ENCODE data around the gene ZBTB44.
"Not testable (repeated sequence)": the region's sequence is repeated elsewhere in the genome, so short reads cannot be mapped to it uniquely, and the experiment has no call there.

ZBTB44 gene, protein sequence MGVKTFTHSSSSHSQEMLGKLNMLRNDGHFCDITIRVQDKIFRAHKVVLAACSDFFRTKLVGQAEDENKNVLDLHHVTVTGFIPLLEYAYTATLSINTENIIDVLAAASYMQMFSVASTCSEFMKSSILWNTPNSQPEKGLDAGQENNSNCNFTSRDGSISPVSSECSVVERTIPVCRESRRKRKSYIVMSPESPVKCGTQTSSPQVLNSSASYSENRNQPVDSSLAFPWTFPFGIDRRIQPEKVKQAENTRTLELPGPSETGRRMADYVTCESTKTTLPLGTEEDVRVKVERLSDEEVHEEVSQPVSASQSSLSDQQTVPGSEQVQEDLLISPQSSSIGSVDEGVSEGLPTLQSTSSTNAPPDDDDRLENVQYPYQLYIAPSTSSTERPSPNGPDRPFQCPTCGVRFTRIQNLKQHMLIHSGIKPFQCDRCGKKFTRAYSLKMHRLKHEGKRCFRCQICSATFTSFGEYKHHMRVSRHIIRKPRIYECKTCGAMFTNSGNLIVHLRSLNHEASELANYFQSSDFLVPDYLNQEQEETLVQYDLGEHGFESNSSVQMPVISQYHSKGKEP

DNA sequence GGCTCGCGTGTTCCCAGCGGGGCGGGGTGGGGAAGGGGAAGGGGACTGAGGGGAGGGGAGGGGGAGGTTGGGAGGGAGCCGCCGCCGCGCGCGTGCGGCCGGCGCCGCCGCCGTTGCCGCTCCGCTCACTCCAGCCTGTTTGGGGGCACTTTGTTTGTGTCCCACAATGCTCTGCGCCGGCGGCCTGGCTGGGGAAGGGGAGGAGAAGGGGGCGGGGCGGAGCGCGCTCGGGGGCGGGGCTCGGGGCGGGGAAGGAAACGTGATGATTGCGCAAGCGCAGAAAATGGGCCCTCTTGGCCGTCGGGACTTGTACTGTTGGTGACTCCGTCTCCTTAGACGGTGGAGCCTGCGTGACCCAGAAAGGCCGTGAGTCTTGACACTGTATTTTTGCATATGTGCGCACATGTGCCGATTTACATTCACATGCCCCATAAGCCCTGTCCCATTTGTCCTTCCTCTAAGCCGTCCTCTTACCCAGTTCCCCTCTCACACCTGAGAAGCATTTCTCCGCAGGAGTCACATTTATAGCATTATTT lies at the start of gene ZBTB44:
Gene ZBTB44, minus strand, starts transcription at position 168 of the 536 bp plus-strand sequence. CDS start 53,044 bp downstream, outside the sequence.
- DNase-seq = peak; percentile 94

DNA sequence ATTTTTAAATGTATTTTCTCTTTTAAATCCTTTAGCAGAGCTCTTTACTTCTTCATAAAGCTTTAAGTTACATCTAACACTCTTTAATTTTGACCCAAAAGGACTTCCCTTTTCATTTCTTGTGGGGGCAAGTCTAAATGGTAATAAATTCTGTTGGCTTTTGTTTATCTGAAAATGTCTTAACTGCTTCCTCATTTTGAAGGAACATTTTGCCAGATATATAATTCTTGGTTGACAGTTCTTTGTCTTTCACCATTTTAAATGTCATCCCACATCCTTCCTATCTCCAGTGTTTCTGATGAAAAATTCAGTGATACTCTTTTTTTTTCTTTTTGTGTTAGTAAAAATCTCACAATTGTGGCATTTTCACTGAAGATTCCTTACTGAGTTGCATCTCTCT lies 44.7 kb upstream of the ZBTB44 start:
- no peak for DNase-seq

DNA sequence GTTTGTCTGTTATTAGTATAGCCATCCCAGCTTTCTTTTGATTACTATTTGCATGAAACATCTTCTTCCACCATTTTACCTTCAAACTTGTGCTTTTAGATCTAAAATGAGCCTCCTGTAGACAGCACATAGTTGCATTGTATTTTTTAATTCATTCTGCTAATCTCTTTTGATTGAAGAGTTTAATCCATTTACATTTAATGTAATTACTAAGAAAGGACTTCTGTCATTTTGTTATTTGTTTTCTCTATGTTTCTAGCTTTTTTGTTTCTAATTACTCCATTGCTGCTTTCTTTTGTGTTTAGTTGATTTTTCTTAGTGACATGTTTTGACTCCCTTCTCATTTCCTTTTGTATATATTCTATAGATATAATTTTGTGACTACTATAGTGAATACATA lies 43.7 kb upstream of the ZBTB44 start:
- DNase-seq = no peak

DNA sequence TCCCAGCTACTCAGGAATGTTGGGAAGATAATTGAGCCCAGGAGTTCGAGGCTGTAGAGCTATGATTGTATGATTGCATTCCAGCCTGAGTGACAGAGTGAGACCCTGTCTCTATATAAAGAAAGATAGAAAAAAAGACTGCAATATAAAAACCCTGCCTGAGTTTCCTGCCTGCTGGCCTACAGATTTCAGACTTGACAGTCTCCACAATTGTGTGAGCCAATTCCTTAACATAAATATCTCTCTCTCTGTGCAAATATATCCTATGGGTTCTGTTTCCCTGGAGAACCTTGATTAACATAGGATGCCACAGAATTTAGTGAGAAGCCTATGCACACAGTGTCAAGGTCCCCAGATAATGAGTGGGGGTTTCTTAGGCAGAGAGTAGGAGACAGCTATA lies 32.5 kb upstream of the ZBTB44 start:
- DNase-seq = no peak

DNA sequence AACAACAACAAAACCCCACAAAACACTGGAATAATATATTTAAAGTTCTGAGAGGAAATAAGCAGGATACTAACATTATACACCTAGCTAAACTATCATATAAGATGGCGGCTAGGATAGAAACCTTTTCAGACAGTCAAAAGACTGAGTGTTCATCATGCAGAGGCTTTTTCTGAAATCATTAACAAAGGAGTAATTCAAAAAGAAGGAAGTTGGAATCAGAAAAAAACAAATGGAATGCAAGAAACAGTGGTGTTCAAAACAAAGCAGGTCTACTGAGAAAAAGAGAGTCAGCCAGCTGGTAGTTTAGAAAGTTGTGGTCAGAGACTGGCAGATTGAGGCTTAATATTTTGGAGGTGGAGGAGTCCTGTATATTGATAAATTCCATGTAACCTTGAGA lies 30.1 kb upstream of the ZBTB44 start:
- DNase-seq = no peak

DNA sequence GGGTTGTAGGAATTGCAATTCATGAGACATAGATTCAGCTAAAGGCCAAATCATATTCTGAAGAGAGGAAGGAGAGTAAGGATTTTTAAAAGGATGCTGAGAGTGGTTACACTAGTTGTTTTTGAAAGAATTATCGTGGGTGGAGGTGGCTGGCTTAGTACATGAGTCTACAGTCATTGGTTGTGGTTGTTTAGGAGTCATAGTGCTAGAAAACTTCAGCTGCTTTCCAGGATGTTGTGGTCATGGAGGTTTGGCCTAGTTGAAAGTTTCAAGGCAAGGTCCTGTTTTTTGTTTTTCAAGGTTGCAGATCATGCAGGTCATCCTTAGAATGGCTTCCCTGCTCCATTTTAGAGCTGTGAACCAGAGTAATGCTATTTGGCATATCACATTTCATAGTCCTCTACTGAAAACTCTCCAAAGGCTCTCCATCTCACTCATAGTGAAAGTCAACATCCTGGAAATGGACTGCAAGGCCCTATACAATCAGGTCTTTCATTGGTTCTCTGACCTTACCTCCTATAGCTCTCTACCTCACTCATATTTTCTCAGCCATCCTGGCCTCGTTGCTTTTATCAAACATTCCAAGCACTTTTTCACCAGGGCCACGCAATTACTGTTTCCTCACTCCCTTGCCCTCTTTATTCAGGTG lies 26.1 kb upstream of the ZBTB44 start:
- DNase-seq = no peak

DNA sequence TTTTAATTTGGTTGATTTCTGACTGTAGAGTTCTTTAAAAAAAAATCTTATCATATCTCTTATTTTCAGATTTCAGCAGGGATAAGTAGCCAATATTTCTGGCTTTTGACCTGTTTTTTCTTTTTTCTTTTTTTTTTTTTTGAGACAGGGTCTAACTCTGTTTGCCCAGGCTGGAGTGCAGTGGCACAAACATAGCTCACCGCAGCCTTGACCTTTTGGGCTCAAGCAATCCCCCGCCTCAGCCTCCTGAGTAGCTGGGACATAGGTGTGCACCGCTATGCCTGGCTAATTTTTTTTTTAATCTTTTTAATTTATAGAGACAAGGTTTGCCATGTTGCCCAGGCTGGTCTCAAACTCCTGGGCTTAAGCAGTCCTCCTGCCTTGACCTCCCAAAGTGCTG lies 23.9 kb upstream of the ZBTB44 start:
- DNase-seq = no peak

DNA sequence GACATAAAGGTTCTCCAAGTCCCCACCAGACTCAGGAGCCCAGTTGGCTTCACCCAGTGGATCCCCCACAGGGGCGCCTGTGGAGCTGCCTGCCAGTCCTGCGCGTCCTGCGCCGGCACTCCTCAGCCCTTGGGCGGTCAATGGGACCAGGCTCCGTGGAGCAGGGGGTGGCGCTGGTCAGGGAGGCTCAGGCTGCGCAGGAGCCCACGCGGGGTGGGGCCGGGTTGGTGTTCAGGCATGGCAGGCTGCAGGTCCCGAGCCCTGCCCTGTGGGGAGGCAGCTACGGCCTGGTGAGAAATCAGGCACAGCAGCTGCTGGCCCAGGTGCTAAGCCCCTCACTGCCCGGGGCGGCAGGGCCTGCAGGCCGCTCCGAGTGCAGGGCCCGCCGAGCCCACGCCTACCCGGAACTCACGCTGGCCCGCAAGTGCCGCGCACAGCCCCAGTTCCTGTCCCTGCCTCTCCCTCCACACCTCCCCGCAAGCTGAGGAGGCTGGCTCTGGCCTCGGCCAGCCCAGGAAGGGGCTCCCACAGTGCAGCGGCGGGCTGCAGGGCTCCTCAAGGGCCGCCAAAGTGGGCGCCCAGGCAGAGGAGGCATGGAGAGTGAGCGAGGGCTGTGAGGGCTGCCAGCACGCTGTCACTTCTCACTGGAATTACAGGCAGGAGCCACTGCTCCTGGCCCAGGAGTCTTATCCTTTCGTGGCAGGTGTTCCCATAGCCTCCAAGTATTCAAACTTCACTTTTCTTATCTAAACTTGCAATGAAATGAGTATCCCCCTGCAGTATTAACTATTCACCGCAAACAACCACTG lies 22.8 kb upstream of the ZBTB44 start:
- no peak for DNase-seq

DNA sequence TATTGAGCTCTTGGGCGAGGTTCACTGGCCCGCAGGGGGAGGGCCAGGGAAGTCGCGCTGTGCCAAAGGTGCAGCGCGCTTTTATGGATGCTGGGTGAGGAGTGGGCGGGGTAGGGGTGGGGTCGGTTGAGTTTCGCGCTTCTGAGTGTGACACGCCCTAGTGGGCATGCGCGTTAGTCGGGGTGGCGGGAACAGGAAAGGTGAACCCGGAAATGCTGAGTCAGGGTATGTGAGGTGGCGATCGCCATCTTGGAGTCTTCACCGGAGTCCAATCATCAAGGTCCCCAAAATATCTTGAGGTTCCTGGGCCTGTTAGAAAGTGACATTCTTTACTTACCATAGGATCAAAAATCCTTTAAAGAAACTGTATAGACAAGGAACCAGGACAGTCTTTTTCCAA lies 16.7 kb upstream of the ZBTB44 start:
- DNase-seq = not testable (repeated sequence)

DNA sequence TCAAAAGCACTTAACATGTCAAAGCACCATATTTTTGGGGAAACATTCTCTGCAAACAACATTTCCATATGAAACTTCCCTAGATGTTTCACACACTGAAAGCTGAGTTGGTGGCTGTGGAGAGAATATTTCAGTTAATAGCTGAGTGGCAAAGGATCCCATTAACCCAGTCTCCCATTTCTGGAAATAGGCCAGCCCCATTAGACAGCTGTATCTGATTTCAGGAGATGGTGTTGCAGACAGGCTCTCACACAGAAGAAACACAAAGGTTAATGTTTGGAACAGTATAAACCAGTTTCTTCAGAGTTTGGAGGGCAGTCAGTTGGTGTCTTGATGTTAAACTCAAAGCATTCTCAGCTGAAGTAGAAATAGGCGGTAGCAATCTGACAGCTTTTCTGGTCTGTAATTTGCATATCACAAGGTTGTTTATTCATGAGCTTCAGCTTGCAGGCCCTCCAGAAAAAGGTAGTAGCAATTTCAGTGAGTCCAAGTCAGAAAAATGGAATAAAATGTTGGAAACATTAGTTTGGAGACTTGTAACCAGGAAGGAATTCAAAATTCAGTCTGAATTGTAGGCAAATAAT lies 15.5 kb upstream of the ZBTB44 start:
- no peak for DNase-seq

DNA sequence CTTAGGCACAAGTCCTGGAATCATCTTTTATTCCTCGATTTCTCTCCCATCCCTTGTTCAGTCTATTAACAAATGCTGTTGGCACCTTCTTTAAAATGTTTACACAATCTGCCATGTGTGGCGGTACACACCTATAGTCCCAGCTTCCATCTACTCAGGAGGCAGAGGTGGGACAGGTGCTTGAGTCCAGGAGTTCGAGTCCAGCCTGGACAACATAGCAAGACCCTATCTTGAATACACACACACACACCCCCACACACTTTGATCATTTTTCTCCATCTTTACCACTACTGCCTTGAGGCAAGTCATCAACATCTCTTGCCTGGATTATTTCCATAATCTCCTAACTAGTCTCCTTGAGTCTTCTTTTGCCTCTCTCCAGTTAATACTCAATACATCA lies 13.7 kb upstream of the ZBTB44 start:
- no peak for DNase-seq

DNA sequence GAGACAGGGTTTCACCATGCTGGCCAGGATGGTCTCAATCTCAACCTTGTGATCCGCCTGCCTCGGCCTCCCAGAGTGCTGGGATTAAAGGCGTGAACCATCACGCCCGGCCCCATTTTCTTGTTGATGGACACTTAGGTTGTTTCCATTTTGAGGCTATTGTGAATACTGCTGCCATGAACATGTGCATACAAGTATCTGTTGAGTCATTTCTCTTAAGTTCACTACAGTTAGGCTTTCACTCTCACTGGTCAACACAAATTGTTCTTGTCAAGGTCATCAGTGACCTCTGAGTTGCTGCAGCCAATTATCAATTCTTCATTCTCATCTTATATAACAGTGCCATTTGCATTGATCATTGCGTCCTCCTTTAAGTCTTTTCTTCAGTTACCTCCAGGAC lies 13.0 kb upstream of the ZBTB44 start:
- DNase-seq = no peak

DNA sequence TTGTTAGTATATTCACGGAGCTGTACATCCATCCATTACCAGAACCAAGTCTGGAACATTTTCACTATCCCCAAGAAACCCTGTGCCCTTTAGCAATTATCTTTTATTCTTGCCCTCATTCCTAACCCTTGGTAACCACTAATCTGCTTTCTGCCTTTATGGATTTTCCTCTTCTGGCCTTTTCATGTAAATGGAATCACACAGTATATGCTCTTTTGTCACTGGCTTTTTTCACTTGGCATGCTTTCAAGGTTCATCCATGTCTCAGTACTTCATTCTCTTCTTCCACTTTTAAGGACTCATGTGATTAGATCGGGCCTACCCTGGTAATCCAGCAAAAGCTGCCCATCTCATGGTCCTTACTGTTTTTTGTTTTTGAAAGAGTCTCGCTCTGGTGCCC lies 11.0 kb upstream of the ZBTB44 start:
- no peak for DNase-seq

DNA sequence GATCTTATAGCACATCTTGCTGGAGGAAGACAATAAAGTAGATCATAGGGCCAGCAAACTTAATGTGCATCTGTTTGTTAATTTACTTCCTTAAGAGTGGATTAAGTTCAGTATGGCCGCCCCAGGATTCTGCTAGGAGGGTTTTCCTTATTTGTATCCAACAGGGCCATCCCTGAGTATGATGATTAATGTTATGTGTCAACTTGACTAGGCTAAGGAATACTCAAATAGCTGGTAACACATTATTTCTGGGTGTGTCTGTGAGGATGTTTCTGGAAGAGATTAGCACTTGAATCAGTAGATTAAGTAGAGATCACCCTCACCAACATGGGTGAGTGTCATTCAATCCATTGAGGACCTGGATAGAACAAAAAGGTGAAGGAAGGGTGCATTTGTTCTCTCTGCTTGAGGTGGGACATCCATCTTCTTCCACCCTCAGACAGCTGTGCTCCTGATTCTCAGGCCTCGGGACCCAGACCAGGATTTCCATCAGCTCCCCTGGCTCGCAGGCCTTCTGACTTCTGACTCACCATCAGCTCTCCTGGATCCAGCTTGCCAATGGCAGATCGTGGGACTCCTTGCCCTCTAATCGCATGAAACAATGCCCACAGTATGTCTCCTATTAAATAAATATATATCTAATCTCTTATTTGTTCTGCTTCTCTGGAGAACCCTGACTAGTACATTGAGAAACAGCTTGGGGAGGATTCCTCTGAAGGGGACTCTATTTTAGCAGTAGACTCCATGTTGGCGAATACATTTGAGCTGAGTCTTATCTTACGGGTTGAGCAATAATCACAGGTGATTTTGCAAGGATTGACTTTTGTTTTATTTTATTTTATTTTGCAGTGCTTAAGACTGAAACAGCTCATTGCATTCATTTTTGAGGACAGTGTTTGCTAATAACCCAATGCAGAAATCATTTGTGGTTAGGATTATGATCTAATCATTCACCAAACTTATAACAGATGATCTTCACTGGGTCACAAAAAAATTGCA lies 9.0 kb upstream of the ZBTB44 start:
- DNase-seq = no peak

DNA sequence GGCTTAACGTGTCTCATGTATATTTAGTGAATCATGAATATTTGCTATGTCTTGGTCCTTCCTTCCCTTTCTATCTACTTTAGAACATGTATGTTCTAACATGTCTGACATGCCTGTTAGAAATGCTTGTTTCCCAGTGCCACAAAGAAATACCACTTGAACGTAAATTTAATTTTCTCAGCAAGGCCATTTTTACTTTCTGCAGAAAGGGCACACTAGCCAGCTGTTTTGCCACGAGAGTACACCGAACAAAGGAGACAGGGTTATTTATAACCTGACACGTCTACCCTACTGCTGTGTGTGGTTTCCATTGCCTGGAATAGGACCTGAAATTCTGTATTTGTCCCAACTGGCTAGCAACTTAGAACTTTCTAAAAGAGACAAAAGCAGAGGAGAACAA lies 7.4 kb upstream of the ZBTB44 start:
- no peak for DNase-seq

DNA sequence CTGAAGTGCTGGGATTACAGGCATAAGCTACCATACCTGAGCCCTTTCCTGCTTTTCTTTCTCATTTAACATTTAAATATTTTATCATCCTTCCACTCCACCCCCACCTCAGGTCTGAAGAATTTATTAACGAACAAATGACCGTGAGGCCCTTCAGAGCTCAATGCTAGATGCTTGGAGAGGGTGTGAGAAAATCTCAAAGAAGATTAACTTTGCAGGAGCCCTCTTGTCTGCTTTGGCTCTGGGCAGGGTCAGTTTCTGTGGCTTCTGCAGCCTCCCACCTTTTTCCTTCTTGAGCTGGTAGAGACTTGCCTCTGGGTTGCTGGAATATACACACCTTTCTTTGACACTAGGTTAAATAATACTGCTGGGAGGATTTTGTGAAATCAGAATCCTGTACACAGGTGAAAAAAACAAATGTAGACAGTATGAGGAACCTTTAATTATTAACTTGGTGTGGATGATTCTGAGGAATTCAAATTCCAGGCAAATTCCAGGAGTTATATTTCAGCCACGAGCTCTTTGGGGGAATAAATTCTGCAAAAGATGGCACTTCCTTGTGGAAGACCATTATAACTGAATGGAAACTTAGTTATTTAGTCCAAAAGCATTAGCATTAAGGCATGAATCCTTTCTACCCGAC lies 3.4 kb upstream of the ZBTB44 start:
- no peak for DNase-seq

DNA sequence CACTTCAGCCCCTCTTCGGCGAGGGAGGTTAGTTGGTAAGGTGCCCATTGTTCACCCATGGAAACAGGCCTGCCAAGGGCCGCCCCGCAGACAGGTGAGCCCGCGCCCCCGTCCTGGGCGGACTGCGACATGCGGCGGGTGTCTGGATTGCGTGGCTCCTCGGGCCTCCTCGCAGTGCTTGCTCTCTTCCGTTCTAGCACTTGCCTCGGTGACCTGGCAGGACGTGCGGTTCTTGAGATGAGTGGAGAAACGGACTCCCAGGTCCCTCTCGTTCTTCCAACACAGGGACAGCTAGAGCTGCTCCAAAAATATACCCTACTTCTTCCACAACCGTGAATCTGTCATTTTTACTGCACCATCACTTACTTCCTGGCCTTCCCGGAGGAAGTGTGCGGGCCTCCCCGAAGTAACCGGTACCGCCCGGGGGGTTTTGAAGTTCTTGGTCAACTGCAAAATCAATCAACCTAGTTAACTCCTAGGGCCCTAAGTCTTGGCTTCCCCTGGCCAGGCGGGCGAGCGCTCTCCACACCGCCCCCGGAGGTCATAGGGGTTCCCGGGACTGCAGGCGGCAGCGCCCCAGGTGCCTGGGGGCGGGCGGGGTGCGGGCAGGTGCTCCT lies 745 bp upstream of the ZBTB44 start:
- peak; percentile 66 for DNase-seq

DNA sequence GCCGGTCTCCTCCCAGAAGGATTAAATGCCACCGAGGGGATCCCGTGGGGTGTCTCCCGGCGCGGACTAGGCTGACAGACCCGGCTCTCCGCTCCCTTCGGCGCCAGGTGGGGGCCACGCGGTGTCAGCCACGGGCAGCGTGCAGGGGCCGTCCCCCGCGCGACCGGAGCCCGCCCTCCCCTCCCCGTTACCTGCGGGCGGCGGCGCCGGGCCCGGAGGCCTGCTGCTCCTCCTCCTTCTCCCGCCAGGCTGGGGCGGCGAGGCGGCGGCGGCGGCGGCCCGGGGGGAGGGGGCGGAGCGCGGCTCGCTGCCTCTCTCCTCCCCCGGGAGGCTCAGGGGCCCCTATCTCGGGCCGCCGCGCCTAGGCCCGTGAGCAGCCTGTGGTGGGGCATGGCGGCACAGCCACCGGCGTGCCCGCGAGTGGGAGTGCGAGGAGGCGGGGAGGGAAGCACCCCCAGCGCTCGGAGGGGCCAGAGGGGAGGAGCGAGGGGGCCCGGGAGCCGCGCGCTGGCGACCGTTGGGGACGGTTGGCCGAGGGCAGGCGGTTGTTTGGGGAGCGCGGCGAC lies 450 bp downstream of the ZBTB44 start:
- DNase-seq = peak; percentile 75

DNA sequence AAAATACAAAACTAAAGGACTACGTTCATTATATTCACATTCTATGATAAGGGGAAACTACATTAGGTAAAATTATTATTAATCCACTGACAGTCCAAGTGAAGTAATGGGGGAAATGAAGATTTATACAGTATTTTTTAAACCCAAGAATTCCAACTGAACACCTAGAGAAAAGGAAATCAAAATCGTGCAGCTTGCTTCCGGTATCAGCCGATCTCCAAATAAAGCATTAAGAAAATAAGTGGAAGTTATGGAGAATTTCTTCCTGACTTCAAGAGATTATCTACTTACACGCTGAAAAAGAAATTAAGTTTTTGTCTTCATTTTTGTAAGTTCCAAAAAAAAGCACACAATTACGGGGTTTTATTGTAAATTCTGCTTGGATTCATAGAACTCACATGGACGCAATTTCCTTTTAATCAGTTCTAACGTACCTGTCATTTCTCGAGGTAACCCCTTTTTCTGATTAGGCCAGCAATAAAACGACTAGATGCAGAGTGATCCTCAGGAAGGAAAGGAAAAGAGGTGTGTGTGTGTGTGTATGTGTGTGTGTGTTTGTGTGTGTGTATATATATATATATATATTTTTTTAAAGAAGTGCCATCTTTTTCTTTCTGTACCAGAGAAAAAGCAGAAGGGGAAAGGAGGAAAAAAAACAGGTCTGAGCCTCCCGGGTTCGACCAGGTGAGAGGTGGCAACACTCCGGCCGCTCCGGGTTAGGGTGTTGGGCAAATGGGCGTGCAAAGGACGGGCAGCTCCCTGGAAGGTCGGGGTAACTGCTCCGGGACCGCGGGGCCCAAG lies 1.1 kb downstream of the ZBTB44 start:
- DNase-seq = peak; percentile 49
